ENCODE data around the gene FARS2.

DNA sequence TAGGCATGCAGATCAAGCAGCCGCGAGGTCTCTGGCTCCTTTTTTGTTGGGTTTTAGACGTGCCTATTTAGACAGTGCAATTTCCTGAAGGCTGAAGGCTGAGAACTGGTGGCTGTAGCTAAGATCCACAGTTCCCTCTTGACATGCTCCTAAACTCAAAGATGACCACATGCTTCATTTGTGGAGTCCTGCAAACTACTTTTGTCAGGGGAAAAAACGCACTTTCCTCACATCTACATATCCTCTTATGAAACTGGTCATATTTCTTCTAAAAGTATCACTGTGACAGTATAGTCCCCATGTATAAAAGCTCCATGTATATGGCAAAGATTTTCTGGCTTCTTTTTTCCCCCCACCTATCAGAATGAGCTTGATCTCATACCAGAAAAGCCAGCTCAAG is 31.2 kb upstream of the FARS2 start:
- TF ChIP-seq POLR2A (IDR thresholded peaks at IDR 0.05; ENCODE audit: low read length) (no peak), GATA1 (IDR thresholded peaks at IDR 0.05; ENCODE audit: low read depth, low read length) (no peak)
